GM23338 (cell line): ENCODE results near the gene RIT2.

Experiments used
- EZH2 ChIP-seq: fragments of 200-600 bp; sonication (generic); IDR thresholded peaks from one replicate; pipeline ENCODE4 v1.8.0; 2017; ENCODE audit warnings: antibody characterized with exemption, mild to moderate bottlenecking, low read depth; ENCODE audit not compliant: unreplicated experiment
- TF ChIP-seq, protein P1 (sequence below), 2 experiments: fragments of 200-600 bp in 1 of 2; sonication (generic) in 1 of 2; conservative IDR thresholded peaks; 2 replicates each; pipeline versions ENCODE4 v1.5.1 to v1.6.1; 2016 to 2017; ENCODE audit warnings: antibody characterized with exemption in 2 of 2, low read depth in 2 of 2, mild to moderate bottlenecking in 2 of 2, moderate library complexity in 1 of 2

DNA sequence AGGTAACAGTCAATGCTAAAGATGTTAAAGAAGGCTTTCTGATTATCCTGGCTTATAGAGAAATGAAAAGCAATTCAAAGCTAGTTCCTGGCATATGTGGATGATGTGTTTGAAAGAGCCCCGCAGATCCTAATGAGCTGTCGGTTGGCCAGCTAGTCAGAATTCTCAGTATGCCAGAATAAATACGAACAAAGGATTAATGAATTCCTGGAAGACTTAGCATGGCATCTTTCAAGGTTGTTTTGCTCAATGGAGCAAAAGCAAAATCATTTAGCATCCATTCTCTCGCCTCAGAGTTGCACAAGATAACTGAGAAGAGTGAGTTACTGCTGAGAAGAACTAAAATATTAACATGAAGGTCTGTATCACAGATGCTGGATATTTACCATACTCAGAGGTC is 307.6 kb downstream of the RIT2 start:
- TF ChIP-seq, protein P1, sequence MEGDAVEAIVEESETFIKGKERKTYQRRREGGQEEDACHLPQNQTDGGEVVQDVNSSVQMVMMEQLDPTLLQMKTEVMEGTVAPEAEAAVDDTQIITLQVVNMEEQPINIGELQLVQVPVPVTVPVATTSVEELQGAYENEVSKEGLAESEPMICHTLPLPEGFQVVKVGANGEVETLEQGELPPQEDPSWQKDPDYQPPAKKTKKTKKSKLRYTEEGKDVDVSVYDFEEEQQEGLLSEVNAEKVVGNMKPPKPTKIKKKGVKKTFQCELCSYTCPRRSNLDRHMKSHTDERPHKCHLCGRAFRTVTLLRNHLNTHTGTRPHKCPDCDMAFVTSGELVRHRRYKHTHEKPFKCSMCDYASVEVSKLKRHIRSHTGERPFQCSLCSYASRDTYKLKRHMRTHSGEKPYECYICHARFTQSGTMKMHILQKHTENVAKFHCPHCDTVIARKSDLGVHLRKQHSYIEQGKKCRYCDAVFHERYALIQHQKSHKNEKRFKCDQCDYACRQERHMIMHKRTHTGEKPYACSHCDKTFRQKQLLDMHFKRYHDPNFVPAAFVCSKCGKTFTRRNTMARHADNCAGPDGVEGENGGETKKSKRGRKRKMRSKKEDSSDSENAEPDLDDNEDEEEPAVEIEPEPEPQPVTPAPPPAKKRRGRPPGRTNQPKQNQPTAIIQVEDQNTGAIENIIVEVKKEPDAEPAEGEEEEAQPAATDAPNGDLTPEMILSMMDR (conservative IDR thresholded peaks at IDR 0.05; ENCODE audit: low read depth in 2 of 2): no peak
- TF ChIP-seq EZH2: no peak
